B cell (primary cell): ENCODE measurements around the gene PCSK1. TPM values are rescaled to one million over a fixed set of nuclear protein-coding genes. Genes with fewer than 3 reads are reported as not detected.

Experiments
- ATAC-seq: fragments of 200-7000 bp; cut with Tn5 transposase; one replicate; pipeline ENCODE4 v1.10.0; 2021; ENCODE audit warnings: low read depth, mild to moderate bottlenecking, moderate number of reproducible peaks, moderate library complexity
- CTCF ChIA-PET: fragments of 350-600 bp; sonication (Branson Sonifier 250); formaldehyde crosslinking; loops from one replicate; lab custom pipeline; 2021; ENCODE audit warnings: antibody characterized with exemption, inconsistent platforms; lab: Charles Lee
- POLR2A ChIA-PET: fragments of 350-600 bp; sonication (Branson Sonifier 250); formaldehyde crosslinking; loops from one replicate; lab custom pipeline; 2021; ENCODE audit warnings: antibody characterized with exemption; lab: Charles Lee
- DNase-seq: peaks from one replicate; pipeline ENCODE4 v3.0.0; 2013
- H2AFZ ChIP-seq: 2 replicates; pipeline ENCODE4 v1.6.1; 2012; ENCODE audit warnings: mild to moderate bottlenecking, low read depth, low read length; ENCODE audit not compliant: insufficient read depth, poor library complexity, severe bottlenecking
- H3K27ac ChIP-seq, 2 donors: 1 replicate in 1 of 2; 2 replicates in 1 of 2; pipeline ENCODE4 v1.5.1; 2012 to 2013; ENCODE audit warnings: low read length in 2 of 2, mild to moderate bottlenecking in 2 of 2, moderate library complexity in 1 of 2
- H3K27me3 ChIP-seq, 4 experiments: fragments of 200-600 bp in 1 of 4; sonication (generic) in 1 of 4; replicated peaks in 1 of 4; 1 replicate in 2 of 4; 2 replicates in 2 of 4; pipeline versions ENCODE4 v1.6.1 to v1.7.0; 2013 to 2016; ENCODE audit warnings: low read length in 3 of 4, mild to moderate bottlenecking in 2 of 4, mixed read lengths in 1 of 4, moderate library complexity in 1 of 4; ENCODE audit not compliant: insufficient read depth in 4 of 4, control insufficient read depth in 3 of 4; ENCODE audit errors: control extremely low read depth in 1 of 4
- H3K36me3 ChIP-seq, 2 experiments: replicated peaks in 1 of 2; 1 replicate in 1 of 2; 2 replicates in 1 of 2; pipeline versions ENCODE4 v1.6.1 to v1.7.1; 2013; ENCODE audit warnings: low read length in 1 of 2; ENCODE audit not compliant: insufficient read depth in 2 of 2, control insufficient read depth in 1 of 2; ENCODE audit errors: control extremely low read depth in 1 of 2, extremely low read depth in 1 of 2
- H3K4me1 ChIP-seq, 2 donors: fragments of 200-600 bp in 1 of 2; sonication (generic) in 1 of 2; 1 replicate in 1 of 2; 2 replicates in 1 of 2; pipeline versions ENCODE4 v1.5.1 to v1.6.1; 2013 to 2017; ENCODE audit warnings: low read length in 2 of 2; ENCODE audit not compliant: control insufficient read depth in 2 of 2, insufficient read depth in 2 of 2
- H3K4me2 ChIP-seq: replicated peaks from 2 replicates; pipeline ENCODE3; 2012; ENCODE audit warnings: mild to moderate bottlenecking, low read depth, low read length; ENCODE audit not compliant: poor library complexity, severe bottlenecking
- H3K4me3 ChIP-seq, 5 experiments: fragments of 200-600 bp in 1 of 5; sonication (generic) in 1 of 5; 1 replicate in 3 of 5; 2 replicates in 2 of 5; pipeline versions ENCODE4 v1.5.1 to v1.7.0; 2011 to 2016; ENCODE audit warnings: low read length in 4 of 5, mild to moderate bottlenecking in 4 of 5, low read depth in 2 of 5, control low read depth in 1 of 5, moderate library complexity in 1 of 5; ENCODE audit not compliant: insufficient read depth in 1 of 5; ENCODE audit errors: control extremely low read depth in 1 of 5, extremely low read depth in 1 of 5
- H3K79me2 ChIP-seq: fragments of 200-600 bp; sonication (generic); one replicate; pipeline ENCODE4 v1.6.0; 2016; ENCODE audit warnings: low read length; ENCODE audit not compliant: control insufficient read depth, insufficient read depth
- H3K9ac ChIP-seq: fragments of 200-600 bp; sonication (generic); 2 replicates; pipeline ENCODE4 v1.6.1; 2017; ENCODE audit warnings: mild to moderate bottlenecking, low read length, moderate library complexity
- H3K9me3 ChIP-seq, 3 donors: one replicate each; pipeline versions ENCODE4 v1.6.1 to v1.7.1; 2013; ENCODE audit warnings: low read length in 2 of 3; ENCODE audit not compliant: control insufficient read depth in 2 of 3, insufficient read depth in 1 of 3; ENCODE audit errors: control extremely low read depth in 1 of 3
- H4K20me1 ChIP-seq: 2 replicates; pipeline ENCODE4 v1.6.0; 2012; ENCODE audit warnings: mild to moderate bottlenecking, low read length; ENCODE audit not compliant: insufficient read depth, control insufficient read depth, poor library complexity, severe bottlenecking
- H3K27ac Mint-ChIP-seq: one replicate; pipeline ENCODE4 v1.8.0; 2021; ENCODE audit warnings: mixed read lengths
- H3K27me3 Mint-ChIP-seq: one replicate; pipeline ENCODE4 v1.8.0; 2021; ENCODE audit warnings: mixed read lengths
- H3K4me1 Mint-ChIP-seq: one replicate; pipeline ENCODE4 v1.8.0; 2021; ENCODE audit warnings: mixed read lengths
- H3K4me3 Mint-ChIP-seq: one replicate; pipeline ENCODE4 v1.8.0; 2021; ENCODE audit warnings: mixed read lengths
- H3K9me3 Mint-ChIP-seq: one replicate; pipeline ENCODE4 v1.8.0; 2022; ENCODE audit warnings: mixed read lengths; ENCODE audit not compliant: insufficient read depth
- CTCF ChIP-seq: fragments of 200-600 bp; IDR thresholded peaks from one replicate; pipeline ENCODE4 v1.8.0; 2022; ENCODE audit warnings: antibody characterized with exemption, mild to moderate bottlenecking
- EZH2 ChIP-seq: IDR thresholded peaks from 2 replicates; pipeline ENCODE4 v1.6.1; 2012; ENCODE audit warnings: borderline replicate concordance, low read depth, mild to moderate bottlenecking, moderate library complexity, low read length; ENCODE audit not compliant: insufficient read depth, poor library complexity, severe bottlenecking
- WGBS: methylation state at CpG from one replicate; pipeline ENCODE4 v1.1.5; 2013; ENCODE audit warnings: missing lambda C conversion rate; ENCODE audit not compliant: insufficient coverage; 5-methylcytosine and 5-hydroxymethylcytosine counted together
- intact Hi-C: fragments of 100-400 bp; cut with micrococcal nuclease; formaldehyde crosslinking; loops from one replicate; pipeline ENCODE4 v1.10.0; 2022
- polyA plus RNA-seq: library from polyadenylated mRNA; depleted of rRNA; stranded (reverse); fragments of >200 nt; gene quantifications from 2 replicates; pipeline ENCODE4 v1.2.3, GENCODE V29; 2012
- total RNA-seq, 2 donors: library from RNA; stranded (reverse); fragments of 120-200 nt in 1 of 2; gene quantifications; 1 replicate in 1 of 2; 2 replicates in 1 of 2; pipeline versions ENCODE4 v1.2.3 to v1.2.4, GENCODE V29; 2013 to 2022

The PCSK1 gene
- total and polyA plus RNA-seq, 2 donors (not counting 1 experiment from before 2014, with no cell fraction given): not detected

- H3K27ac Mint-ChIP-seq: no peak overlapping the region
- no peaks in the 10 kb centered on the region for H3K4me1 Mint-ChIP-seq
- no peaks in the 10 kb centered on the region for H3K36me3 ChIP-seq
- no peak for DNase-seq
- H3K27ac ChIP-seq: no peak overlapping the region
- intact Hi-C loops: no loop called here
- no peaks in the 10 kb centered on the region for H3K9me3 Mint-ChIP-seq
- no peaks in the 10 kb centered on the region for H4K20me1 ChIP-seq
- H3K4me1 ChIP-seq: no peaks in the 10 kb centered on the region
- peaks cover 0 to 3% (median 1%) of the 10 kb centered on the region in 4 experiments for H3K27me3 ChIP-seq
- peaks cover 0 to 3% (median 3%) of the 10 kb centered on the region in 3 donors for H3K9me3 ChIP-seq
- POLR2A ChIA-PET: no interaction called here
- H3K79me2 ChIP-seq: no peaks in the 10 kb centered on the region
- no peak overlapping the region for H2AFZ ChIP-seq
- no peak overlapping the region for H3K9ac ChIP-seq
- no peak overlapping the region for H3K4me3 Mint-ChIP-seq
- CTCF ChIA-PET: interaction anchor here (0.5 kb wide), 1 partner anchor 34 kb away, joined by 3 read pairs; no protein-coding TSS in a partner anchor
- H3K4me2 ChIP-seq: no peak overlapping the region
- no peak for TF ChIP-seq EZH2
- no peak for TF ChIP-seq CTCF
- H3K27me3 Mint-ChIP-seq: peaks cover 11% of the 10 kb centered on the region
- WGBS: no CpG with 5 or more reads among the region's 2 CpGs
- H3K4me3 ChIP-seq: no peak overlapping the region
- ATAC-seq: no peak
Observed at GRCh38 chr5:96354237-96354636, 78.8 kb downstream of the PCSK1 start.

DNA sequence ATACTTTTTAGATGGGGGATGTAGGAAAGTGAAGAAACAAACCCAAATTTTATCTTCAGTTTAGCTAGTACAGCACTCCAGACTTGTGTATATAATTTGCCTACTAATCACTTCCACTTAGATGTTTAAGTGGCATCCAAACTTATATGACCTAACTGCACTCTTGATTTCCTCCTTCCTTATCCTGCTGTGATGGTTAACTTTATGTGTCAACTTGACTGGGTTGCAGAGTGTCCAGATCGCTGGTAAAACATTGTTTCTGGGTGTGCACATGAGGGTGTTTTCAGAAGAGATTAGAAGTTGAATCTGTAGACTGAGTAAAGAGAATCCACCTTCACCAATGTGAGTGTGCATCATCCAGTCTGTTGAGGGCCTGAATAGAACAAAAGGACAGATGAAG lies 79.8 kb downstream of the PCSK1 start:
- ATAC-seq: no peak
- CTCF ChIA-PET: no interaction called here
- TF ChIP-seq CTCF (no peak), EZH2 (no peak)

More for the DNA sequence above, 79.8 kb downstream of the PCSK1 start:
- no peak overlapping the region for H3K9ac ChIP-seq
- H3K27me3 ChIP-seq: peaks cover 0 to 9% (median 4%) of the 10 kb centered on the region in 4 experiments
- POLR2A ChIA-PET: no interaction called here
- Mint-ChIP-seq H3K27ac (no peak overlapping the region), H3K4me1 (no peaks in the 10 kb centered on the region), H3K4me3 (no peak overlapping the region), H3K9me3 (no peaks in the 10 kb centered on the region), H3K27me3 (peaks cover 1% of the 10 kb centered on the region)
- DNase-seq: no peak
- H4K20me1 ChIP-seq: no peaks in the 10 kb centered on the region
- no peaks in the 10 kb centered on the region for H3K36me3 ChIP-seq
- peaks cover 0 to 3% (median 3%) of the 10 kb centered on the region in 3 donors for H3K9me3 ChIP-seq
- intact Hi-C loops: no loop called here
- no peaks in the 10 kb centered on the region for H3K4me1 ChIP-seq
- no peaks in the 10 kb centered on the region for H3K79me2 ChIP-seq
- H3K27ac ChIP-seq: no peak overlapping the region
- no peak overlapping the region for H3K4me3 ChIP-seq
- WGBS: 83% methylated on average over 1 of the region's 1 CpG
- no peak overlapping the region for H3K4me2 ChIP-seq
- H2AFZ ChIP-seq: no peak overlapping the region
